K562 (cell line): Measurements from ENCODE around the gene ARHGEF9. TPM values are rescaled to one million over a fixed set of nuclear protein-coding genes. Genes with fewer than 3 reads are reported as not detected.
A peak's percentile ranks its signal among the peaks of the same experiment; 100 is the strongest.

Source experiments
- ATAC-seq: fragments of 200-7000 bp; cut with Tn5 transposase; 3 replicates; pipeline ENCODE4 v1.9.1; 2020; ENCODE audit warnings: moderate library complexity
- BruUV-seq: library from RNA; stranded (reverse); fragments of 400-500 nt; replicated peaks from 2 replicates; lab custom pipeline; 2021; lab: Mats Ljungman, UMichigan
- CTCF ChIA-PET: fragments of 300-600 bp; formaldehyde crosslinking; extraction: SDS; loops from one replicate; lab custom pipeline; 2021; ENCODE audit warnings: low intra/inter-chr PET ratio; lab: Yijun Ruan, JAX
- POLR2A ChIA-PET: fragments of 300-600, 350-650 bp; sonication (Branson Sonifier 250); formaldehyde crosslinking; extraction: SDS; loops from one replicate; lab custom pipeline; 2021; ENCODE audit warnings: antibody characterized with exemption, inconsistent platforms; lab: Yijun Ruan, JAX
- DNase-seq, 4 experiments: peaks; one replicate each; pipeline versions ENCODE4 v3.0.0 to v3.0.0-alpha.2; 2011 to 2018; ENCODE audit warnings: low spot score in 3 of 4, mixed read lengths in 3 of 4; ENCODE audit errors: extremely low read depth in 1 of 4
- FAIRE-seq: peaks from 2 replicates; lab custom pipeline; 2011; peaks lifted over from hg19 to GRCh38; lab: Jason Lieb, UNC
- H2AFZ ChIP-seq: 2 replicates; pipeline ENCODE4 v1.6.0; 2011; ENCODE audit warnings: low read depth, low read length, control low read depth, inconsistent platforms
- H3K27ac ChIP-seq: fragments of 200-600 bp; 3 replicates; pipeline ENCODE4 v1.8.0; 2011; ENCODE audit warnings: low read depth, mild to moderate bottlenecking, control low read depth, inconsistent platforms, low read length, moderate library complexity, mixed read lengths; ENCODE audit errors: extremely low read depth
- H3K27me3 ChIP-seq, 2 experiments: fragments of 300-600 bp in 1 of 2; 2 replicates in 1 of 2; 3 replicates in 1 of 2; pipeline versions ENCODE4 v1.6.0 to v1.8.0; 2011; ENCODE audit warnings: inconsistent platforms in 2 of 2, low read length in 2 of 2, mild to moderate bottlenecking in 1 of 2, mixed read lengths in 1 of 2, moderate library complexity in 1 of 2; ENCODE audit not compliant: control insufficient read depth in 2 of 2, insufficient read depth in 2 of 2
- H3K36me3 ChIP-seq: fragments of 300-600 bp; 3 replicates; pipeline ENCODE4 v1.8.0; 2011; ENCODE audit warnings: mild to moderate bottlenecking, low read length, inconsistent platforms; ENCODE audit not compliant: control insufficient read depth, insufficient read depth
- H3K4me1 ChIP-seq, 2 experiments: fragments of 200-600 bp in 1 of 2; replicated peaks in 1 of 2; 2 replicates in 1 of 2; 3 replicates in 1 of 2; pipeline versions ENCODE4 v1.5.1 to v1.8.0; 2011; ENCODE audit warnings: inconsistent platforms in 2 of 2, low read length in 2 of 2, mild to moderate bottlenecking in 1 of 2, mixed read lengths in 1 of 2, moderate library complexity in 1 of 2; ENCODE audit not compliant: control insufficient read depth in 2 of 2, insufficient read depth in 2 of 2
- H3K4me2 ChIP-seq: 2 replicates; pipeline ENCODE4 v1.6.1; 2011; ENCODE audit warnings: low read length, control low read depth, inconsistent platforms, mixed read lengths; ENCODE audit not compliant: insufficient read depth
- H3K4me3 ChIP-seq: fragments of 200-600 bp; sonication (generic), shearing (Covaris generic); 2 replicates; pipeline ENCODE4 v1.5.1; 2016; ENCODE audit warnings: control low read depth, inconsistent platforms
- H3K79me2 ChIP-seq: fragments of 200-600 bp; 3 replicates; pipeline ENCODE4 v1.8.0; 2011; ENCODE audit warnings: low read length, inconsistent platforms; ENCODE audit not compliant: control insufficient read depth, insufficient read depth
- H3K9ac ChIP-seq, 2 experiments: 2 replicates each; pipeline versions ENCODE4 v1.6.0 to v1.6.1; 2011; ENCODE audit warnings: low read depth in 2 of 2, low read length in 2 of 2, control low read depth in 1 of 2, inconsistent platforms in 1 of 2, mild to moderate bottlenecking in 1 of 2, mixed read lengths in 1 of 2; ENCODE audit not compliant: insufficient read depth in 1 of 2
- H3K9me1 ChIP-seq: one replicate; pipeline ENCODE4 v1.6.0; 2011; ENCODE audit warnings: inconsistent platforms, mild to moderate bottlenecking, low read length, moderate library complexity; ENCODE audit not compliant: control insufficient read depth, insufficient read depth
- H3K9me3 ChIP-seq: replicated peaks from 2 replicates; pipeline ENCODE4 v1.5.1; 2011; ENCODE audit warnings: low read depth, low read length, inconsistent platforms; ENCODE audit not compliant: control insufficient read depth, insufficient read depth
- H4K20me1 ChIP-seq: replicated peaks from 2 replicates; pipeline ENCODE4 v1.6.1; 2011; ENCODE audit warnings: low read length, inconsistent platforms, mixed read lengths; ENCODE audit not compliant: control insufficient read depth, insufficient read depth
- BHLHE40 ChIP-seq: IDR thresholded peaks from 2 replicates; pipeline ENCODE4 v1.6.1; 2011; ENCODE audit warnings: low read length, improper control_type of control experiment
- COPS2 ChIP-seq: fragments of 450-650 bp; conservative IDR thresholded peaks from 2 replicates; pipeline ENCODE4 v1.6.1; 2016; ENCODE audit warnings: mild to moderate bottlenecking, moderate library complexity
- DACH1 ChIP-seq: fragments of 450-650 bp; IDR thresholded peaks from 2 replicates; pipeline ENCODE4 v1.6.1; 2018; ENCODE audit not compliant: partially characterized antibody
- KDM5B ChIP-seq: fragments of 200-600 bp; sonication (generic); IDR thresholded peaks from 2 replicates; pipeline ENCODE4 v1.6.1; 2012; ENCODE audit warnings: low read depth, mild to moderate bottlenecking, moderate library complexity, low read length, control low read depth, inconsistent platforms; ENCODE audit not compliant: insufficient replicate concordance
- MEF2D ChIP-seq: conservative IDR thresholded peaks from 2 replicates; pipeline ENCODE4 v1.6.1; 2016; ENCODE audit warnings: low read depth, missing genetic modification characterization, missing compliant biosample characterization
- NR3C1 ChIP-seq: sonication (generic); formaldehyde crosslinking; IDR thresholded peaks from 2 replicates; pipeline ENCODE4 v1.8.1; 2022; ENCODE audit warnings: missing genetic modification reagents
- ZBTB49 ChIP-seq: sonication (generic); formaldehyde crosslinking; IDR thresholded peaks from 2 replicates; pipeline ENCODE4 v1.8.0; 2022; ENCODE audit warnings: missing genetic modification reagents, mild to moderate bottlenecking, borderline replicate concordance
- ZNF347 ChIP-seq: fragments of 450-650 bp; formaldehyde crosslinking; IDR thresholded peaks from 2 replicates; pipeline ENCODE4 v1.4.0; 2020; ENCODE audit warnings: low read depth, mild to moderate bottlenecking, moderate library complexity
- ZNF583 ChIP-seq: fragments of 250-450 bp; sonication (Bioruptor Pico); IDR thresholded peaks from 2 replicates; pipeline ENCODE4 v1.4.0; 2020
- ZNF707 ChIP-seq: fragments of 250-450 bp; sonication (Bioruptor Pico); conservative IDR thresholded peaks from 2 replicates; pipeline ENCODE4 v1.8.0; 2022; ENCODE audit warnings: inconsistent platforms, mild to moderate bottlenecking, moderate library complexity
- ZNF764 ChIP-seq: fragments of 250-450 bp; sonication (Bioruptor Pico); IDR thresholded peaks from 2 replicates; pipeline ENCODE4 v1.4.0; 2020; ENCODE audit warnings: low read depth, mild to moderate bottlenecking, moderate library complexity
- WGBS: fragments of 100-300 bp; shearing (Covaris generic); methylation state at CpG from one replicate; pipeline ENCODE4 v1.1.6; 2016; ENCODE audit warnings: low coverage, mixed read lengths; ENCODE audit not compliant: insufficient coverage; ENCODE audit errors: missing lambda C conversion rate; 5-methylcytosine and 5-hydroxymethylcytosine counted together
- in situ Hi-C: fragments of 300-500 bp; cut with MboI; formaldehyde crosslinking; loops from 4 replicates; pipeline ENCODE4 v1.15.0; 2018; ENCODE audit warnings: inconsistent platforms, mixed read lengths
- intact Hi-C: fragments of 100-400 bp; cut with micrococcal nuclease; formaldehyde crosslinking; loops from 2 replicates; pipeline ENCODE4 v1.14.2; 2022
- polyA plus RNA-seq, 8 experiments: library from polyadenylated mRNA; depleted of rRNA in 4 of 8; stranded (reverse) in 5 of 8; unstranded in 3 of 8; fragments of >200 nt; fragmentation: Nextera tagmentation in 2 of 8; fragmentation: Illumina TruSeq in 1 of 8; extraction: Ambion mirVana in 2 of 8; extraction: Trizol in 1 of 8; gene quantifications; 2 replicates each; pipeline versions ENCODE4 v1.2.1 to v1.2.3, GENCODE V29; 2011 to 2014; ENCODE audit warnings: inconsistent platforms in 1 of 8, missing spikeins in 1 of 8
- total RNA-seq, 7 experiments: library from RNA; depleted of rRNA in 6 of 7; stranded (reverse); fragments of >200 nt in 6 of 7; fragmentation: Illumina TruSeq in 2 of 7; extraction: Trizol in 2 of 7; gene quantifications; 2 replicates each; pipeline versions ENCODE4 v1.2.1 to v1.2.3, GENCODE V29; 2011 to 2021; ENCODE audit warnings: low replicate concordance in 1 of 7
- TF ChIP-seq, protein P1 (sequence below): IDR thresholded peaks from 2 replicates; pipeline ENCODE4 v1.6.1; 2016; ENCODE audit warnings: missing genetic modification characterization, missing compliant biosample characterization

ARHGEF9 gene
- total and polyA plus RNA-seq, 9 of the 15 experiments (the other 6 are each of a cell fraction or from before 2014, with no cell fraction given), result 0.09 to 0.24 (median 0.15) TPM; not detected in 2

DNA sequence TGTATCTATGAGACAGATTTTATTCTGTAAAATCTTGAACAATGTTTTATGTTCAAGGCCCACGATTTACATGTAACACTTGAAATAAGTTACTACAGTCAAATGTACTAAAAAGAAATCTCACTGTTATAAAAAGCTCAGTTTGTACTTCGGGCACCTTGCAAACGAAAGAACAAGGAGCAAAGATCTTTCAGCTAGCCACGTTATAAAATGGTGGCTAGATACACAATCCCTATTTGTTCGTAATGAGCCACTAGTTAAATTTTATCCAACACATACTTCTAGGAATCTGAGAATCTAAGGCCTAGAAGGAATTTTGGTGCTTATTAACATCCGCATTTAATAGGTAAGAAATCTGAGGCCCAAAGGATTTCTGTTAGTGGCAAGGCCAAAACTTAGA lies 2.5 kb downstream of the ARHGEF9 start (continued):
- TF ChIP-seq ZNF347, result no peak

DNA sequence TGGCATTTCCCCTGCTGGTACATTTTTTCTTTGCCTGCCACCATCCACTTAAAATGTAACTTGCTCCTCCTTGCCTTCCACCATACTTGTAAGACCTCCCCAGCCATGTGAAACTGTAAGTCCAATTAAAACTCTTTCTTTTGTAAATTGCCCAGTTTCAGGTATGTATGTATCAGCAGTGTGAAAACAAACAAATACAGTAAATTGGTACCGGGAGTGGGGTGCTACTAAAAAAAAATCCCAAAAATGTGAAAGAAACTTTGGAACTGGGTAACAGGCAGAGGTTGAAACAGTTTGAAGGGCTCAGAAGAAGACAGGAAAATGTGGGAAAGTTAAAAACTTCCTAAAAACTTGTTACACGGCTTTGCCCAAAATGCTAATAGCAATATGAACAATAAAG lies 16.3 kb downstream of the ARHGEF9 start:
- POLR2A ChIA-PET, result no interaction called here
- no peak overlapping the region for H3K9ac ChIP-seq
- BruUV-seq, result no TSS peak
- no peaks in the 10 kb centered on the region for H3K9me1 ChIP-seq
- FAIRE-seq (no peak), ATAC-seq (no peak), DNase-seq (no peak)
- H3K79me2 ChIP-seq, result no peaks in the 10 kb centered on the region
- CTCF ChIA-PET, result no interaction called here
- no peak overlapping the region for H3K4me2 ChIP-seq
- in situ Hi-C loops (no loop called here), intact Hi-C loops (no loop called here)
- no peaks in the 10 kb centered on the region for H3K4me1 ChIP-seq
- H3K36me3 ChIP-seq, result no peaks in the 10 kb centered on the region
- TF ChIP-seq ZNF583 (CRISPR knock-in tag), result no peak
- peak; percentile 78 for TF ChIP-seq ZNF707 (CRISPR knock-in tag)
- H4K20me1 ChIP-seq, result no peaks in the 10 kb centered on the region
- 0% methylated on average over 1 of the region's 2 CpGs for WGBS
- H3K9me3 ChIP-seq, result no peaks in the 10 kb centered on the region
- H3K4me3 ChIP-seq, result no peak overlapping the region
- no peak overlapping the region for H2AFZ ChIP-seq
- no peaks in the 10 kb centered on the region for H3K27me3 ChIP-seq
- no peak overlapping the region for H3K27ac ChIP-seq

- H3K4me2 ChIP-seq, result no peak overlapping the region
- no peaks in the 10 kb centered on the region for H3K36me3 ChIP-seq
- no peak overlapping the region for H3K4me3 ChIP-seq
- intact Hi-C loops, result no loop called here
- BruUV-seq, result no TSS peak
- no peaks in the 10 kb centered on the region for H3K9me1 ChIP-seq
- no peaks in the 10 kb centered on the region for H3K79me2 ChIP-seq
- no peak overlapping the region for H3K9ac ChIP-seq
- no peaks in the 10 kb centered on the region for H3K9me3 ChIP-seq
- POLR2A ChIA-PET, result no interaction called here
- CTCF ChIA-PET, result no interaction called here
- H3K27me3 ChIP-seq, result no peaks in the 10 kb centered on the region
- H3K4me1 ChIP-seq, result no peaks in the 10 kb centered on the region
- 6% methylated on average over 4 of the region's 4 CpGs for WGBS
- no peak overlapping the region for H2AFZ ChIP-seq
- DNase-seq, result no peak
- in situ Hi-C loops, result no loop called here
- H3K27ac ChIP-seq, result no peak overlapping the region
- FAIRE-seq, result no peak
- ATAC-seq, result no peak
- no peaks in the 10 kb centered on the region for H4K20me1 ChIP-seq
- TF ChIP-seq NR3C1 (CRISPR knock-in tag) (no peak), DACH1 (no peak), KDM5B (no peak), BHLHE40 (no peak), ZNF764 (CRISPR knock-in tag) (no peak), COPS2 (no peak), MEF2D (no peak), ZBTB49 (CRISPR knock-in tag) (no peak)
- TF ChIP-seq, protein P1, sequence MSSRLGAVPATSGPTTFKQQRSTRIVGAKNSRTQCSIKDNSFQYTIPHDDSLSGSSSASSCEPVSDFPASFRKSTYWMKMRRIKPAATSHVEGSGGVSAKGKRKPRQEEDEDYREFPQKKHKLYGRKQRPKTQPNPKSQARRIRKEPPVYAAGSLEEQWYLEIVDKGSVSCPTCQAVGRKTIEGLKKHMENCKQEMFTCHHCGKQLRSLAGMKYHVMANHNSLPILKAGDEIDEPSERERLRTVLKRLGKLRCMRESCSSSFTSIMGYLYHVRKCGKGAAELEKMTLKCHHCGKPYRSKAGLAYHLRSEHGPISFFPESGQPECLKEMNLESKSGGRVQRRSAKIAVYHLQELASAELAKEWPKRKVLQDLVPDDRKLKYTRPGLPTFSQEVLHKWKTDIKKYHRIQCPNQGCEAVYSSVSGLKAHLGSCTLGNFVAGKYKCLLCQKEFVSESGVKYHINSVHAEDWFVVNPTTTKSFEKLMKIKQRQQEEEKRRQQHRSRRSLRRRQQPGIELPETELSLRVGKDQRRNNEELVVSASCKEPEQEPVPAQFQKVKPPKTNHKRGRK (tag), result no peak
Observed at GRCh38 chrX:63765712-63766111, 19.3 kb downstream of the ARHGEF9 start.
